K562 (cell line): ENCODE data around the gene PTPRF. TPM values are rescaled to one million over a fixed set of nuclear protein-coding genes. Genes with fewer than 3 reads are reported as not detected.

Experiments
- ATAC-seq: fragments of 200-7000 bp; cut with Tn5 transposase; 3 replicates; pipeline ENCODE4 v1.9.1; 2020; ENCODE audit warnings: moderate library complexity
- BruUV-seq: library from RNA; stranded (reverse); fragments of 400-500 nt; replicated peaks from 2 replicates; lab custom pipeline; 2021; lab: Mats Ljungman, UMichigan
- CTCF ChIA-PET: fragments of 300-600 bp; formaldehyde crosslinking; extraction: SDS; loops from one replicate; lab custom pipeline; 2021; ENCODE audit warnings: low intra/inter-chr PET ratio; lab: Yijun Ruan, JAX
- POLR2A ChIA-PET: fragments of 300-600, 350-650 bp; sonication (Branson Sonifier 250); formaldehyde crosslinking; extraction: SDS; loops from one replicate; lab custom pipeline; 2021; ENCODE audit warnings: antibody characterized with exemption, inconsistent platforms; lab: Yijun Ruan, JAX
- DNase-seq, 4 experiments: peaks; one replicate each; pipeline versions ENCODE4 v3.0.0 to v3.0.0-alpha.2; 2011 to 2018; ENCODE audit warnings: low spot score in 3 of 4, mixed read lengths in 3 of 4; ENCODE audit errors: extremely low read depth in 1 of 4
- FAIRE-seq: peaks from 2 replicates; lab custom pipeline; 2011; peaks lifted over from hg19 to GRCh38; lab: Jason Lieb, UNC
- H2AFZ ChIP-seq: 2 replicates; pipeline ENCODE4 v1.6.0; 2011; ENCODE audit warnings: low read depth, low read length, control low read depth, inconsistent platforms
- H3K27ac ChIP-seq: fragments of 200-600 bp; 3 replicates; pipeline ENCODE4 v1.8.0; 2011; ENCODE audit warnings: low read depth, mild to moderate bottlenecking, control low read depth, inconsistent platforms, low read length, moderate library complexity, mixed read lengths; ENCODE audit errors: extremely low read depth
- H3K27me3 ChIP-seq, 2 experiments: fragments of 300-600 bp in 1 of 2; 2 replicates in 1 of 2; 3 replicates in 1 of 2; pipeline versions ENCODE4 v1.6.0 to v1.8.0; 2011; ENCODE audit warnings: inconsistent platforms in 2 of 2, low read length in 2 of 2, mild to moderate bottlenecking in 1 of 2, mixed read lengths in 1 of 2, moderate library complexity in 1 of 2; ENCODE audit not compliant: control insufficient read depth in 2 of 2, insufficient read depth in 2 of 2
- H3K36me3 ChIP-seq: fragments of 300-600 bp; 3 replicates; pipeline ENCODE4 v1.8.0; 2011; ENCODE audit warnings: mild to moderate bottlenecking, low read length, inconsistent platforms; ENCODE audit not compliant: control insufficient read depth, insufficient read depth
- H3K4me1 ChIP-seq, 2 experiments: fragments of 200-600 bp in 1 of 2; replicated peaks in 1 of 2; 2 replicates in 1 of 2; 3 replicates in 1 of 2; pipeline versions ENCODE4 v1.5.1 to v1.8.0; 2011; ENCODE audit warnings: inconsistent platforms in 2 of 2, low read length in 2 of 2, mild to moderate bottlenecking in 1 of 2, mixed read lengths in 1 of 2, moderate library complexity in 1 of 2; ENCODE audit not compliant: control insufficient read depth in 2 of 2, insufficient read depth in 2 of 2
- H3K4me2 ChIP-seq: 2 replicates; pipeline ENCODE4 v1.6.1; 2011; ENCODE audit warnings: low read length, control low read depth, inconsistent platforms, mixed read lengths; ENCODE audit not compliant: insufficient read depth
- H3K4me3 ChIP-seq: fragments of 200-600 bp; sonication (generic), shearing (Covaris generic); 2 replicates; pipeline ENCODE4 v1.5.1; 2016; ENCODE audit warnings: control low read depth, inconsistent platforms
- H3K79me2 ChIP-seq: fragments of 200-600 bp; 3 replicates; pipeline ENCODE4 v1.8.0; 2011; ENCODE audit warnings: low read length, inconsistent platforms; ENCODE audit not compliant: control insufficient read depth, insufficient read depth
- H3K9ac ChIP-seq, 2 experiments: 2 replicates each; pipeline versions ENCODE4 v1.6.0 to v1.6.1; 2011; ENCODE audit warnings: low read depth in 2 of 2, low read length in 2 of 2, control low read depth in 1 of 2, inconsistent platforms in 1 of 2, mild to moderate bottlenecking in 1 of 2, mixed read lengths in 1 of 2; ENCODE audit not compliant: insufficient read depth in 1 of 2
- H3K9me1 ChIP-seq: one replicate; pipeline ENCODE4 v1.6.0; 2011; ENCODE audit warnings: inconsistent platforms, mild to moderate bottlenecking, low read length, moderate library complexity; ENCODE audit not compliant: control insufficient read depth, insufficient read depth
- H3K9me3 ChIP-seq: replicated peaks from 2 replicates; pipeline ENCODE4 v1.5.1; 2011; ENCODE audit warnings: low read depth, low read length, inconsistent platforms; ENCODE audit not compliant: control insufficient read depth, insufficient read depth
- H4K20me1 ChIP-seq: replicated peaks from 2 replicates; pipeline ENCODE4 v1.6.1; 2011; ENCODE audit warnings: low read length, inconsistent platforms, mixed read lengths; ENCODE audit not compliant: control insufficient read depth, insufficient read depth
- NCOA2 ChIP-seq, 2 experiments: fragments of 450-650 bp; IDR thresholded peaks; 2 replicates each; pipeline ENCODE4 v1.6.1; 2018; ENCODE audit warnings: mild to moderate bottlenecking in 2 of 2, moderate library complexity in 1 of 2; ENCODE audit not compliant: partially characterized antibody in 2 of 2
- NFE2 ChIP-seq: IDR thresholded peaks from 2 replicates; pipeline ENCODE4 v1.6.1; 2014; ENCODE audit warnings: antibody characterized with exemption, low read depth
- NFXL1 ChIP-seq: fragments of 450-650 bp; formaldehyde crosslinking; IDR thresholded peaks from 2 replicates; pipeline ENCODE4 v1.4.0; 2021; ENCODE audit warnings: mild to moderate bottlenecking
- POLR2B ChIP-seq: fragments of 450-650 bp; IDR thresholded peaks from 2 replicates; pipeline ENCODE4 v1.6.1; 2018; ENCODE audit warnings: low read depth; ENCODE audit not compliant: partially characterized antibody
- POLR2G ChIP-seq: fragments of 200-400 bp; formaldehyde crosslinking; IDR thresholded peaks from 2 replicates; pipeline ENCODE4 v1.6.1; 2017; ENCODE audit warnings: low read depth, mild to moderate bottlenecking, antibody characterized with exemption, low read length, moderate library complexity
- POLR3A ChIP-seq: IDR thresholded peaks from 2 replicates; pipeline ENCODE4 v1.6.1; 2011; ENCODE audit warnings: borderline replicate concordance, mild to moderate bottlenecking, moderate library complexity; ENCODE audit not compliant: insufficient read length, insufficient read depth; ENCODE audit errors: extremely low read depth
- U2AF2 ChIP-seq: fragments of 200-400 bp; formaldehyde crosslinking; optimal IDR thresholded peaks from 2 replicates; pipeline ENCODE3; 2017; ENCODE audit warnings: low read depth, mild to moderate bottlenecking, low read length
- YY1 ChIP-seq, 3 experiments: IDR thresholded peaks; 2 replicates each; pipeline ENCODE4 v1.6.1; 2011; ENCODE audit warnings: low read length in 2 of 3, mild to moderate bottlenecking in 2 of 3, moderate library complexity in 2 of 3, borderline replicate concordance in 1 of 3, control low read depth in 1 of 3, low read depth in 1 of 3; ENCODE audit not compliant: insufficient read depth in 3 of 3, insufficient replicate concordance in 2 of 3, control insufficient read depth in 1 of 3, insufficient read length in 1 of 3; ENCODE audit errors: extremely low read depth in 1 of 3
- ZHX1 ChIP-seq: fragments of 150-350 bp; conservative IDR thresholded peaks from 2 replicates; pipeline ENCODE4 v1.6.1; 2014; ENCODE audit warnings: low read length
- WGBS: fragments of 100-300 bp; shearing (Covaris generic); methylation state at CpG from one replicate; pipeline ENCODE4 v1.1.6; 2016; ENCODE audit warnings: low coverage, mixed read lengths; ENCODE audit not compliant: insufficient coverage; ENCODE audit errors: missing lambda C conversion rate; 5-methylcytosine and 5-hydroxymethylcytosine counted together
- in situ Hi-C: fragments of 300-500 bp; cut with MboI; formaldehyde crosslinking; loops from 4 replicates; pipeline ENCODE4 v1.15.0; 2018; ENCODE audit warnings: inconsistent platforms, mixed read lengths
- intact Hi-C: fragments of 100-400 bp; cut with micrococcal nuclease; formaldehyde crosslinking; loops from 2 replicates; pipeline ENCODE4 v1.14.2; 2022
- polyA plus RNA-seq, 8 experiments: library from polyadenylated mRNA; depleted of rRNA in 4 of 8; stranded (reverse) in 5 of 8; unstranded in 3 of 8; fragments of >200 nt; fragmentation: Nextera tagmentation in 2 of 8; fragmentation: Illumina TruSeq in 1 of 8; extraction: Ambion mirVana in 2 of 8; extraction: Trizol in 1 of 8; gene quantifications; 2 replicates each; pipeline versions ENCODE4 v1.2.1 to v1.2.3, GENCODE V29; 2011 to 2014; ENCODE audit warnings: inconsistent platforms in 1 of 8, missing spikeins in 1 of 8
- total RNA-seq, 7 experiments: library from RNA; depleted of rRNA in 6 of 7; stranded (reverse); fragments of >200 nt in 6 of 7; fragmentation: Illumina TruSeq in 2 of 7; extraction: Trizol in 2 of 7; gene quantifications; 2 replicates each; pipeline versions ENCODE4 v1.2.1 to v1.2.3, GENCODE V29; 2011 to 2021; ENCODE audit warnings: low replicate concordance in 1 of 7
- TF ChIP-seq, protein P1 (sequence below): sonication (generic); formaldehyde crosslinking; IDR thresholded peaks from 2 replicates; pipeline ENCODE4 v1.8.0; 2022; ENCODE audit warnings: missing genetic modification reagents, mild to moderate bottlenecking, borderline replicate concordance
- TF ChIP-seq, protein P2 (sequence below): fragments of 250-450 bp; sonication (Bioruptor Pico); IDR thresholded peaks from 2 replicates; pipeline ENCODE4 v1.8.0; 2022; ENCODE audit warnings: inconsistent platforms, mild to moderate bottlenecking, moderate library complexity, borderline replicate concordance
- TF ChIP-seq, protein P3 (sequence below): fragments of 250-450 bp; sonication (Bioruptor Pico); IDR thresholded peaks from 2 replicates; pipeline ENCODE4 v1.4.0; 2020; ENCODE audit warnings: mild to moderate bottlenecking

PTPRF gene
- total and polyA plus RNA-seq, 9 of the 15 experiments (the other 6 are each of a cell fraction or from before 2014, with no cell fraction given), result 0.13 to 4.3 (median 1.1) TPM

GRCh38 chr1:43536196-43536863, 5.6 kb downstream of the PTPRF start:
- Histone ChIP-seq H3K79me2 (no peaks in the 10 kb centered on the region), H3K27ac (no peak overlapping the region), H4K20me1 (peaks cover 44% of the 10 kb centered on the region), H3K9ac (no peak overlapping the region), H3K27me3 (peaks cover 36 to 83% of the 10 kb centered on the region in 2 experiments), H3K4me3 (no peak overlapping the region), H2AFZ (no peak overlapping the region), H3K4me1 (peaks cover 0 to 12% of the 10 kb centered on the region in 2 experiments; a peak in 2 of 5 replicates), H3K9me1 (peaks cover 4% of the 10 kb centered on the region), H3K4me2 (no peak overlapping the region), H3K36me3 (no peaks in the 10 kb centered on the region), H3K9me3 (no peaks in the 10 kb centered on the region)
- no peak for FAIRE-seq
- in situ Hi-C loops, result no loop called here
- POLR2A ChIA-PET, result interaction anchor here (0.7 kb wide), 3 partner anchors 10 to 355 kb away, joined by 4 to 6 read pairs (median 4); no protein-coding TSS in a partner anchor
- intact Hi-C loops, result no loop called here
- no peak for DNase-seq
- WGBS, result 7% methylated on average over 8 of the region's 8 CpGs
- no peak for ATAC-seq
- CTCF ChIA-PET, result no interaction called here
- no TSS peak for BruUV-seq
- no peak for TF ChIP-seq POLR2G
- TF ChIP-seq, protein P1, sequence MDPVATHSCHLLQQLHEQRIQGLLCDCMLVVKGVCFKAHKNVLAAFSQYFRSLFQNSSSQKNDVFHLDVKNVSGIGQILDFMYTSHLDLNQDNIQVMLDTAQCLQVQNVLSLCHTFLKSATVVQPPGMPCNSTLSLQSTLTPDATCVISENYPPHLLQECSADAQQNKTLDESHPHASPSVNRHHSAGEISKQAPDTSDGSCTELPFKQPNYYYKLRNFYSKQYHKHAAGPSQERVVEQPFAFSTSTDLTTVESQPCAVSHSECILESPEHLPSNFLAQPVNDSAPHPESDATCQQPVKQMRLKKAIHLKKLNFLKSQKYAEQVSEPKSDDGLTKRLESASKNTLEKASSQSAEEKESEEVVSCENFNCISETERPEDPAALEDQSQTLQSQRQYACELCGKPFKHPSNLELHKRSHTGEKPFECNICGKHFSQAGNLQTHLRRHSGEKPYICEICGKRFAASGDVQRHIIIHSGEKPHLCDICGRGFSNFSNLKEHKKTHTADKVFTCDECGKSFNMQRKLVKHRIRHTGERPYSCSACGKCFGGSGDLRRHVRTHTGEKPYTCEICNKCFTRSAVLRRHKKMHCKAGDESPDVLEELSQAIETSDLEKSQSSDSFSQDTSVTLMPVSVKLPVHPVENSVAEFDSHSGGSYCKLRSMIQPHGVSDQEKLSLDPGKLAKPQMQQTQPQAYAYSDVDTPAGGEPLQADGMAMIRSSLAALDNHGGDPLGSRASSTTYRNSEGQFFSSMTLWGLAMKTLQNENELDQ (CRISPR knock-in tag), result no peak
- no peak for TF ChIP-seq POLR3A
- TF ChIP-seq, protein P2, sequence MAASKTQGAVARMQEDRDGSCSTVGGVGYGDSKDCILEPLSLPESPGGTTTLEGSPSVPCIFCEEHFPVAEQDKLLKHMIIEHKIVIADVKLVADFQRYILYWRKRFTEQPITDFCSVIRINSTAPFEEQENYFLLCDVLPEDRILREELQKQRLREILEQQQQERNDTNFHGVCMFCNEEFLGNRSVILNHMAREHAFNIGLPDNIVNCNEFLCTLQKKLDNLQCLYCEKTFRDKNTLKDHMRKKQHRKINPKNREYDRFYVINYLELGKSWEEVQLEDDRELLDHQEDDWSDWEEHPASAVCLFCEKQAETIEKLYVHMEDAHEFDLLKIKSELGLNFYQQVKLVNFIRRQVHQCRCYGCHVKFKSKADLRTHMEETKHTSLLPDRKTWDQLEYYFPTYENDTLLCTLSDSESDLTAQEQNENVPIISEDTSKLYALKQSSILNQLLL (CRISPR knock-in tag), result no peak
- no peak for TF ChIP-seq NFXL1 (CRISPR knock-in tag)
- TF ChIP-seq U2AF2, result no peak
- TF ChIP-seq YY1 (IDR thresholded peaks at IDR 0.05; ENCODE audit: borderline replicate concordance in 1 of 3, control insufficient read depth in 1 of 3, extremely low read depth in 1 of 3, insufficient read depth in 3 of 3, insufficient read length in 1 of 3, insufficient replicate concordance in 2 of 3, low read depth in 1 of 3, low read length in 2 of 3), result no peak
- no peak for TF ChIP-seq ZHX1
- no peak for TF ChIP-seq NCOA2 (IDR thresholded peaks at IDR 0.05; ENCODE audit: partially characterized antibody in 2 of 2)
- no peak for TF ChIP-seq POLR2B
- TF ChIP-seq NFE2, result no peak
- TF ChIP-seq, protein P3, sequence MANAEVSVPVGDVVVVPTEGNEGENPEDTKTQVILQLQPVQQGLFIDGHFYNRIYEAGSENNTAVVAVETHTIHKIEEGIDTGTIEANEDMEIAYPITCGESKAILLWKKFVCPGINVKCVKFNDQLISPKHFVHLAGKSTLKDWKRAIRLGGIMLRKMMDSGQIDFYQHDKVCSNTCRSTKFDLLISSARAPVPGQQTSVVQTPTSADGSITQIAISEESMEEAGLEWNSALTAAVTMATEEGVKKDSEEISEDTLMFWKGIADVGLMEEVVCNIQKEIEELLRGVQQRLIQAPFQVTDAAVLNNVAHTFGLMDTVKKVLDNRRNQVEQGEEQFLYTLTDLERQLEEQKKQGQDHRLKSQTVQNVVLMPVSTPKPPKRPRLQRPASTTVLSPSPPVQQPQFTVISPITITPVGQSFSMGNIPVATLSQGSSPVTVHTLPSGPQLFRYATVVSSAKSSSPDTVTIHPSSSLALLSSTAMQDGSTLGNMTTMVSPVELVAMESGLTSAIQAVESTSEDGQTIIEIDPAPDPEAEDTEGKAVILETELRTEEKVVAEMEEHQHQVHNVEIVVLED (CRISPR knock-in tag), result no peak
